Measurements from ENCODE around the gene TSSC4.

DNA sequence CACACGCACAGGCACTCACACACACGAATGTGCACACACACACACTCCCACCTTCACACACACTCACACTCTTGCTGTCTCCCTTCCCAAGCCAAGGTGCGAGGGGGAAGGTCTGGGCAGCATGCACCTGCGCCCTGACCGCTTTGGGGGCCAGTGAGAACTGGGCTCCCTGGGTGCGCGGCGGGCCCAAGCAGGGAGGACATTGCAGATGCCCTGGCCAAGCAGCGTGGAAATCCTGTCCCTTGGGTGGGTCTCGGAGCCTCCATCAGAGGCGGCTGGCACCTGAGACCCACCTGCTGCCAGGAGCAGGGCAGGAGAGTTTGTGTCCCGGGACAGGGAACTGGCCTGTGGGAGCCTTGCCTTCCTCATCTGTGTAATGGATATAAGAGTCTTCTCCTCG, 20.2 kb upstream of the TSSC4 start:
- TF ChIP-seq, protein P1, sequence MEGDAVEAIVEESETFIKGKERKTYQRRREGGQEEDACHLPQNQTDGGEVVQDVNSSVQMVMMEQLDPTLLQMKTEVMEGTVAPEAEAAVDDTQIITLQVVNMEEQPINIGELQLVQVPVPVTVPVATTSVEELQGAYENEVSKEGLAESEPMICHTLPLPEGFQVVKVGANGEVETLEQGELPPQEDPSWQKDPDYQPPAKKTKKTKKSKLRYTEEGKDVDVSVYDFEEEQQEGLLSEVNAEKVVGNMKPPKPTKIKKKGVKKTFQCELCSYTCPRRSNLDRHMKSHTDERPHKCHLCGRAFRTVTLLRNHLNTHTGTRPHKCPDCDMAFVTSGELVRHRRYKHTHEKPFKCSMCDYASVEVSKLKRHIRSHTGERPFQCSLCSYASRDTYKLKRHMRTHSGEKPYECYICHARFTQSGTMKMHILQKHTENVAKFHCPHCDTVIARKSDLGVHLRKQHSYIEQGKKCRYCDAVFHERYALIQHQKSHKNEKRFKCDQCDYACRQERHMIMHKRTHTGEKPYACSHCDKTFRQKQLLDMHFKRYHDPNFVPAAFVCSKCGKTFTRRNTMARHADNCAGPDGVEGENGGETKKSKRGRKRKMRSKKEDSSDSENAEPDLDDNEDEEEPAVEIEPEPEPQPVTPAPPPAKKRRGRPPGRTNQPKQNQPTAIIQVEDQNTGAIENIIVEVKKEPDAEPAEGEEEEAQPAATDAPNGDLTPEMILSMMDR (IDR thresholded peaks at IDR 0.05 in 2 of 3, conservative IDR thresholded peaks at IDR 0.05 in 1 of 3; ENCODE audit: borderline replicate concordance in 1 of 3, insufficient read depth in 1 of 3, low read depth in 2 of 3, low read length in 2 of 3) = no peak
- no peak for TF ChIP-seq CEBPB (IDR thresholded peaks at IDR 0.05; ENCODE audit: low read depth)
- no peak for TF ChIP-seq JUND (IDR thresholded peaks at IDR 0.05)
- no peak for TF ChIP-seq EZH2 (IDR thresholded peaks at IDR 0.05)
- TF ChIP-seq EZH2phosphoT487 (IDR thresholded peaks at IDR 0.05; ENCODE audit: borderline replicate concordance) = no peak
- TF ChIP-seq, protein P2, sequence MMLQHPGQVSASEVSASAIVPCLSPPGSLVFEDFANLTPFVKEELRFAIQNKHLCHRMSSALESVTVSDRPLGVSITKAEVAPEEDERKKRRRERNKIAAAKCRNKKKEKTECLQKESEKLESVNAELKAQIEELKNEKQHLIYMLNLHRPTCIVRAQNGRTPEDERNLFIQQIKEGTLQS (IDR thresholded peaks at IDR 0.05) = no peak
- TF ChIP-seq SIN3A (IDR thresholded peaks at IDR 0.05; ENCODE audit: low read depth) = no peak
- TF ChIP-seq POLR2AphosphoS5 (IDR thresholded peaks at IDR 0.05; ENCODE audit: low read depth, low read length) = no peak
- no peak for TF ChIP-seq SP1 (IDR thresholded peaks at IDR 0.05; ENCODE audit: low read depth)

Data from HCT116 (cell line).